Spleen (tissue), 11 donors: ENCODE measurements around the gene CHID1. TPM values are rescaled to one million over a fixed set of nuclear protein-coding genes. Genes with fewer than 3 reads are reported as not detected.

ENCODE experiments used
- DNase-seq: peaks from one replicate; pipeline ENCODE4 v3.0.0-alpha.2; 2020
- H3K27ac ChIP-seq, 8 donors: fragments of 200-600 bp; sonication (generic) in 7 of 8; 1 replicate in 4 of 8; 2 replicates in 4 of 8; pipeline versions ENCODE4 v1.5.0 to v1.8.0; 2016 to 2021; ENCODE audit warnings: inconsistent platforms in 4 of 8, mild to moderate bottlenecking in 4 of 8, moderate library complexity in 1 of 8
- H3K27me3 ChIP-seq, 7 donors: fragments of 200-600 bp; sonication (generic) in 6 of 7; replicated peaks in 1 of 7; 1 replicate in 4 of 7; 2 replicates in 3 of 7; pipeline versions ENCODE4 v1.5.0 to v1.8.0; 2016 to 2021; ENCODE audit warnings: inconsistent platforms in 3 of 7, mild to moderate bottlenecking in 1 of 7
- H3K36me3 ChIP-seq, 6 donors: fragments of 200-600 bp; sonication (generic) in 5 of 6; 1 replicate in 4 of 6; 2 replicates in 2 of 6; pipeline versions ENCODE4 v1.5.0 to v1.8.0; 2016 to 2021; ENCODE audit warnings: inconsistent platforms in 2 of 6
- H3K4me1 ChIP-seq, 6 donors: fragments of 200-600 bp; sonication (generic) in 5 of 6; 1 replicate in 3 of 6; 2 replicates in 3 of 6; pipeline versions ENCODE4 v1.5.0 to v1.8.0; 2016 to 2021; ENCODE audit warnings: inconsistent platforms in 3 of 6
- H3K4me3 ChIP-seq, 8 donors: fragments of 200-600 bp; sonication (generic) in 7 of 8; 1 replicate in 4 of 8; 2 replicates in 4 of 8; pipeline versions ENCODE4 v1.5.0 to v1.8.0; 2016 to 2021; ENCODE audit warnings: inconsistent platforms in 4 of 8, mild to moderate bottlenecking in 4 of 8, moderate library complexity in 2 of 8
- H3K9me3 ChIP-seq, 8 donors: fragments of 200-600 bp; sonication (generic) in 7 of 8; 1 replicate in 4 of 8; 2 replicates in 4 of 8; pipeline versions ENCODE4 v1.5.0 to v1.8.0; 2016 to 2021; ENCODE audit warnings: inconsistent platforms in 4 of 8
- CTCF ChIP-seq, 11 experiments: fragments of 200-600 bp in 7 of 11; fragments of 450-650 bp in 4 of 11; sonication (generic) in 4 of 11; IDR thresholded peaks in 8 of 11; conservative IDR thresholded peaks in 3 of 11; 1 replicate in 7 of 11; 2 replicates in 4 of 11; pipeline versions ENCODE4 v1.4.0 to v1.8.0; 2016 to 2021; ENCODE audit warnings: antibody characterized with exemption in 11 of 11, inconsistent platforms in 4 of 11, mild to moderate bottlenecking in 1 of 11
- POLR2A ChIP-seq, 3 donors: fragments of 450-650 bp; IDR thresholded peaks; one replicate each; pipeline ENCODE4 v1.5.1; 2017; ENCODE audit warnings: antibody characterized with exemption in 3 of 3, mild to moderate bottlenecking in 1 of 3
- POLR2AphosphoS5 ChIP-seq, 3 donors: sonication (generic); formaldehyde crosslinking; IDR thresholded peaks; one replicate each; pipeline ENCODE4 v1.5.1; 2017; ENCODE audit warnings: antibody characterized with exemption in 3 of 3
- WGBS, 5 donors: extraction: QIAGEN DNeasy Blood & Tissue Kit in 3 of 5; methylation state at CpG; one replicate each; pipeline versions ENCODE4 v1.1.5 to v1.1.7; 2013 to 2018; 5-methylcytosine and 5-hydroxymethylcytosine counted together
- intact Hi-C: fragments of 100-400 bp; cut with DNase I; formaldehyde crosslinking; loops from one replicate; pipeline ENCODE4 v1.15.0; 2023; ENCODE audit warnings: low total_unique reads
- polyA plus RNA-seq, 3 donors: library from polyadenylated mRNA; stranded (reverse); fragments of 200-250 nt; gene quantifications; one replicate each; pipeline ENCODE4 v1.2.1, GENCODE V29; 2013
- total RNA-seq, 7 donors: library from RNA; depleted of rRNA in 3 of 7; stranded (reverse); fragments of >200 nt in 3 of 7; fragmentation: NEBNext Ultra II Directional in 4 of 7; extraction: Animal tissue kit (Norgen Biotek cat#: 25700) in 4 of 7; gene quantifications; one replicate each; pipeline versions ENCODE4 v1.1.0 to v1.2.1, GENCODE V29; 2016 to 2021
- donor health status: healthy with polysubstance abuse.
- donor health status: DM: no; HTN: no; CAD: no; lungs with moderate emphysema.
- donor health status: DM: no; HTN: no; CAD: no.
- donor health status: Bipolar disorder and iron deficiency.
- donor health status: healthy.
- donor health status: DM: no; HTN: no; CAD: no.
- donor health status: DM: yes; HTN: yes; CAD: no.

The CHID1 gene
- total and polyA plus RNA-seq, 10 donors, result 37.2 to 218 (median 117) TPM

DNA sequence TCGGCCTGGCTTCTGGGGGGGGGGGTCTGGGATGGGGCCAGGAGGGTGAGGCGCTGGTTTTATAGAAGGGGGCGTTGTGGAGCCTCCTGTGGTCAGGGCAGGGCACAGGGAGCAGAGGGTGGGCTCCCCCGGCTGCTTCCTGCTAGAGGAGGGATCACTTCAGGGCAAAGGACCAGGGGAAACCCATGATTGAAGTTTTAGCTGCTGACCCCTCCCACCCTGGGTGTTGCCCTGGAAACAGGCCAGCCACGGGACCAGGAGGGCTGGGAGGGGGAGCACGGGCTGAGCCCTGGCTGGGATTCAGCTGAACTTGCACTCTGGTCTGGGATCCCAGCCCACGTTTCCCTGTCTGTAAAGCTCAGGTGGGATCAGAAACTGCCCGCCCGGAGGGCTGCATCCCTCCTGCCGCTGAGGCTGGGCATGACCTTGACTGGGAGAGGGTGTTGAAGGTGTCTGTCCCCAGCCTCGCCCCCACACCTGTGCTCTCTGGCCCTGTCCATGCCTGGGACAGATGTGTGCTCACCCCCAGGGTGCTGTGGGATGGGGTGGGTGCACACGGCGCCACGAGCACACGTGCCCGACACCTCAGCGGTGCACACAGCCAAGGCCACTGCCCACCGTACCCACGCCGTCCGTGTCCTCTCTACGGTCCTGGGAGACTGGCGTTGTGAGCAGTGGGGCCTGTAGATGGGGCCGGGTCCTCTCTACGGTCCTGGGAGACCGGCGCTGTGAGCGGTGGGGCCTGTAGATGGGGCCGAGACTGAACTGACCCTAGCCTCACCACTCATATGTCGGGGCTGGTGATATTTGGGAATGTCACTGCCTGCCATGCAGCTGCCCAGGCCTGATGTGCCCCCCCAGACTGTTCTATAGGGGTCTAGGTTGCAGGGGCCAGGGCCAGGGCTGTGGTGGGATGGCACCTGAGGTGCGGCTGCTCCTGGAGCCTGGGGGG is 65.6 kb downstream of the CHID1 start:
- WGBS, 5 donors, result 31 to 43% (median 35%) methylated on average over 11 to 31 of the region's 31 CpGs
- Histone ChIP-seq H3K27me3 (peaks cover 0 to 52% (median 4%) of the 10 kb centered on the region in 7 donors), H3K36me3 (peaks cover 0 to 11% (median 4%) of the 10 kb centered on the region in 6 donors), H3K27ac (peak overlapping the region; percentile 60 to 97 (median 95)), H3K9me3 (no peaks in the 10 kb centered on the region), H3K4me3 (peak overlapping the region in 6 of 8 donors; percentile 91 to 100 (median 98)), H3K4me1 (peaks cover 37 to 93% (median 77%) of the 10 kb centered on the region in 6 donors)
- TF ChIP-seq POLR2A (IDR thresholded peaks at IDR 0.05), result no peak
- TF ChIP-seq CTCF (IDR thresholded peaks at IDR 0.05 in 8 of 11, conservative IDR thresholded peaks at IDR 0.05 in 3 of 11), result peak in 2 of 11 experiments; percentile 20 to 26
- peak; percentile 69 to 79 (median 73) for TF ChIP-seq POLR2AphosphoS5 (IDR thresholded peaks at IDR 0.05)
- peak; percentile 90 for DNase-seq
- intact Hi-C loops, result loop anchor here (10.0 kb wide), 1 partner anchor 210 kb away; no protein-coding TSS in a partner anchor

GRCh38 chr11:843818-844692 is 66.6 kb downstream of the CHID1 start:
- H3K4me3 ChIP-seq, result peak overlapping the region in 7 of 8 donors; percentile 91 to 100 (median 98)
- peaks cover 0 to 43% (median 0%) of the 10 kb centered on the region in 7 donors for H3K27me3 ChIP-seq
- peaks cover 0 to 20% (median 13%) of the 10 kb centered on the region in 6 donors for H3K36me3 ChIP-seq
- peak in 2 of 11 experiments; percentile 5 to 25 for TF ChIP-seq CTCF (IDR thresholded peaks at IDR 0.05 in 8 of 11, conservative IDR thresholded peaks at IDR 0.05 in 3 of 11)
- no peak for TF ChIP-seq POLR2A (IDR thresholded peaks at IDR 0.05)
- peak; percentile 94 for TF ChIP-seq POLR2AphosphoS5 (IDR thresholded peaks at IDR 0.05)
- H3K9me3 ChIP-seq, result no peaks in the 10 kb centered on the region
- DNase-seq, result peak; percentile 94
- peaks cover 35 to 95% (median 73%) of the 10 kb centered on the region in 6 donors for H3K4me1 ChIP-seq
- H3K27ac ChIP-seq, result peak overlapping the region; percentile 92 to 97 (median 95)
- intact Hi-C loops, result loop anchor here (10.0 kb wide), 1 partner anchor 211 kb away; no protein-coding TSS in a partner anchor
- WGBS, 5 donors, result 9 to 14% (median 12%) methylated on average over 5 to 25 of the region's 25 CpGs

DNA sequence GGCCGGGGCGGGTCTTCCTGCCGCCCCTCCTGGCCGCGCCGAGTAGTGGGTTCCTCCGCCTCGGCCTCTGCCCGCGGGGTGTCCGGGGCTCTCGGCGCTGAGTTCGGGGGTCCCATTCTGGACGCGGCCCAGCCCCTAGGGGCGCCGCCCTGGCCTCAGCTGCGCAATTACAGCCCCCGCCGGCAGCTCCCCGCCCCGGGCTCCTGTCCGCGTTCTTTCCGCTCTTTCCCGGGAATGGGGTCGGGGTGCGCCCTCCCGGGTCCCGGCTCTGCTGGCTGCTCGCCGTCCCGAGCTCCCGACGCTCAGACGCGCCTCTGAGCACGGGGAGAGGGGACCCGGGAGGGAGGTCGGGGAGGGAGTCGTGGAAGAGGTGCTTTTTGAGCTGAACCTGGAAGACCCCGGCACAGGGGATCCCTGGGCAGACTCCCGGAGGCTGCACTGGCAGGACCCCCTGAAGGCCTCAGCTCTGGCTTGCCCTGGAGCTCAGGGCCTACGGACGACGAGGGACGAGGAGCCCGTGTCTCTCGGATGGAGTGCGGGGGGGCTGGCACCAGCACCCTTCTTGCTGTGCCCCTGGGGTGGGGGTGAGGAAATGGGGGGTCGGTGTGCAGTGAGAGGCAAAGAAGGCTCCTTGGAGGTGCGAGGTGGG is 67.4 kb downstream of the CHID1 start:
- peak overlapping the region; percentile 92 to 97 (median 95) for H3K27ac ChIP-seq
- H3K4me3 ChIP-seq, result peak overlapping the region; percentile 91 to 100 (median 98)
- peaks cover 0 to 34% (median 0%) of the 10 kb centered on the region in 7 donors for H3K27me3 ChIP-seq
- peak; percentile 88 for DNase-seq
- no peaks in the 10 kb centered on the region for H3K9me3 ChIP-seq
- TF ChIP-seq POLR2AphosphoS5 (IDR thresholded peaks at IDR 0.05) (no peak), POLR2A (IDR thresholded peaks at IDR 0.05) (no peak), CTCF (IDR thresholded peaks at IDR 0.05 in 8 of 11, conservative IDR thresholded peaks at IDR 0.05 in 3 of 11) (no peak)
- peaks cover 27 to 95% (median 67%) of the 10 kb centered on the region in 6 donors for H3K4me1 ChIP-seq
- H3K36me3 ChIP-seq, result peaks cover 0 to 29% (median 21%) of the 10 kb centered on the region in 6 donors
- 1 to 2% (median 1%) methylated on average over 17 to 53 of the region's 53 CpGs for WGBS, 5 donors
- intact Hi-C loops, result loop anchor here (10.0 kb wide), 1 partner anchor 212 kb away; no protein-coding TSS in a partner anchor
